BLaER1 (cell line): ENCODE data around the gene HTT.
A peak's percentile ranks its signal among the peaks of the same experiment; 100 is the strongest.

Experiments
- H3K27ac ChIP-seq: shearing (Covaris generic); formaldehyde crosslinking; 2 replicates; pipeline ENCODE4 v1.8.1; 2022
- H3K27me3 ChIP-seq: shearing (Covaris generic); formaldehyde crosslinking; 2 replicates; pipeline ENCODE4 v1.8.1; 2022
- H3K36me3 ChIP-seq: shearing (Covaris generic); formaldehyde crosslinking; 2 replicates; pipeline ENCODE4 v1.8.1; 2022
- H3K4me1 ChIP-seq: shearing (Covaris generic); formaldehyde crosslinking; 2 replicates; pipeline ENCODE4 v1.8.1; 2022
- H3K4me2 ChIP-seq: shearing (Covaris generic); formaldehyde crosslinking; 2 replicates; pipeline ENCODE4 v1.8.1; 2022
- H3K4me3 ChIP-seq: shearing (Covaris generic); formaldehyde crosslinking; 2 replicates; pipeline ENCODE4 v1.8.1; 2022
- H3K9ac ChIP-seq: shearing (Covaris generic); formaldehyde crosslinking; 2 replicates; pipeline ENCODE4 v1.8.1; 2022
- H3K9me3 ChIP-seq: shearing (Covaris generic); formaldehyde crosslinking; 2 replicates; pipeline ENCODE4 v1.8.1; 2022
- H4K20me1 ChIP-seq: shearing (Covaris generic); formaldehyde crosslinking; 2 replicates; pipeline ENCODE4 v1.8.1; 2022
- Cebpa-rat ChIP-seq: shearing (Covaris generic); IDR thresholded peaks from 2 replicates; pipeline ENCODE4 v1.8.1; 2022

The HTT gene

GRCh38 chr4:3212391-3213105 is 138.1 kb downstream of the HTT start:
- no peaks in the 10 kb centered on the region for H4K20me1 ChIP-seq
- no peaks in the 10 kb centered on the region for H3K27me3 ChIP-seq
- no peaks in the 10 kb centered on the region for H3K9me3 ChIP-seq
- H3K4me3 ChIP-seq: no peak overlapping the region
- no peak for TF ChIP-seq Cebpa-rat
- H3K4me2 ChIP-seq: no peak overlapping the region
- peaks cover 9% of the 10 kb centered on the region for H3K4me1 ChIP-seq
- no peak overlapping the region for H3K27ac ChIP-seq
- peaks cover 86% of the 10 kb centered on the region for H3K36me3 ChIP-seq
- H3K9ac ChIP-seq: no peak overlapping the region

GRCh38 chr4:3213106-3213425 is 138.6 kb downstream of the HTT start:
- H3K4me3 ChIP-seq: no peak overlapping the region
- peaks cover 89% of the 10 kb centered on the region for H3K36me3 ChIP-seq

GRCh38 chr4:3213661-3214250 is 139.3 kb downstream of the HTT start:
- no peaks in the 10 kb centered on the region for H3K27me3 ChIP-seq
- TF ChIP-seq Cebpa-rat: no peak
- no peak overlapping the region for H3K4me3 ChIP-seq
- no peak overlapping the region for H3K4me2 ChIP-seq
- no peak overlapping the region for H3K9ac ChIP-seq
- peaks cover 9% of the 10 kb centered on the region for H3K4me1 ChIP-seq
- peaks cover 93% of the 10 kb centered on the region for H3K36me3 ChIP-seq
- H3K27ac ChIP-seq: no peak overlapping the region
- H3K9me3 ChIP-seq: no peaks in the 10 kb centered on the region
- H4K20me1 ChIP-seq: no peaks in the 10 kb centered on the region

More at GRCh38 chr4:3213106-3213425, 138.6 kb downstream of the HTT start:
- TF ChIP-seq Cebpa-rat: no peak
- Histone ChIP-seq H3K9ac (no peak overlapping the region), H3K4me1 (peaks cover 9% of the 10 kb centered on the region), H3K9me3 (no peaks in the 10 kb centered on the region), H3K27ac (no peak overlapping the region), H3K27me3 (no peaks in the 10 kb centered on the region), H3K4me2 (no peak overlapping the region), H4K20me1 (no peaks in the 10 kb centered on the region)

GRCh38 chr4:3215256-3215655 is 140.8 kb downstream of the HTT start:
- no peaks in the 10 kb centered on the region for H3K27me3 ChIP-seq
- H3K36me3 ChIP-seq: peaks cover 93% of the 10 kb centered on the region
- no peaks in the 10 kb centered on the region for H4K20me1 ChIP-seq

GRCh38 chr4:3215733-3216132 is 141.3 kb downstream of the HTT start:
- H3K9ac ChIP-seq: no peak overlapping the region
- no peak overlapping the region for H3K4me2 ChIP-seq
- H3K9me3 ChIP-seq: no peaks in the 10 kb centered on the region
- no peaks in the 10 kb centered on the region for H4K20me1 ChIP-seq
- no peak overlapping the region for H3K4me3 ChIP-seq
- H3K27me3 ChIP-seq: no peaks in the 10 kb centered on the region
- TF ChIP-seq Cebpa-rat: no peak
- H3K27ac ChIP-seq: no peak overlapping the region
- H3K36me3 ChIP-seq: peaks cover 93% of the 10 kb centered on the region
- H3K4me1 ChIP-seq: peaks cover 15% of the 10 kb centered on the region

More at GRCh38 chr4:3215256-3215655, 140.8 kb downstream of the HTT start:
- Histone ChIP-seq H3K9ac (no peak overlapping the region), H3K4me2 (no peak overlapping the region), H3K4me1 (peaks cover 15% of the 10 kb centered on the region), H3K27ac (no peak overlapping the region), H3K4me3 (no peak overlapping the region), H3K9me3 (no peaks in the 10 kb centered on the region)
- no peak for TF ChIP-seq Cebpa-rat

- Histone ChIP-seq H3K36me3 (peaks cover 96% of the 10 kb centered on the region), H3K27ac (no peak overlapping the region), H4K20me1 (no peaks in the 10 kb centered on the region), H3K27me3 (no peaks in the 10 kb centered on the region), H3K4me1 (peaks cover 9% of the 10 kb centered on the region), H3K4me2 (no peak overlapping the region), H3K4me3 (no peak overlapping the region), H3K9me3 (no peaks in the 10 kb centered on the region), H3K9ac (no peak overlapping the region)
- TF ChIP-seq Cebpa-rat: no peak
These were observed 142.8 kb downstream of the HTT start for GRCh38 chr4:3217266-3217665.

GRCh38 chr4:3217771-3218170 is 143.3 kb downstream of the HTT start:
- H4K20me1 ChIP-seq: no peaks in the 10 kb centered on the region
- no peak for TF ChIP-seq Cebpa-rat
- peaks cover 96% of the 10 kb centered on the region for H3K36me3 ChIP-seq

GRCh38 chr4:3218824-3219760 is 144.6 kb downstream of the HTT start:
- no peaks in the 10 kb centered on the region for H3K9me3 ChIP-seq
- no peaks in the 10 kb centered on the region for H3K27me3 ChIP-seq
- no peak for TF ChIP-seq Cebpa-rat
- no peak overlapping the region for H3K27ac ChIP-seq
- no peak overlapping the region for H3K4me3 ChIP-seq
- no peaks in the 10 kb centered on the region for H4K20me1 ChIP-seq
- peaks cover 6% of the 10 kb centered on the region; the same call in 1 of the 2 replicates for H3K4me1 ChIP-seq
- peaks cover 96% of the 10 kb centered on the region for H3K36me3 ChIP-seq
- H3K4me2 ChIP-seq: no peak overlapping the region
- H3K9ac ChIP-seq: no peak overlapping the region

More at GRCh38 chr4:3217771-3218170, 143.3 kb downstream of the HTT start:
- Histone ChIP-seq H3K27ac (no peak overlapping the region), H3K4me3 (no peak overlapping the region), H3K9me3 (no peaks in the 10 kb centered on the region), H3K4me2 (no peak overlapping the region), H3K27me3 (no peaks in the 10 kb centered on the region), H3K9ac (no peak overlapping the region), H3K4me1 (peaks cover 6% of the 10 kb centered on the region; the same call in 1 of the 2 replicates)

GRCh38 chr4:3219761-3220475 is 145.4 kb downstream of the HTT start:
- H3K4me1 ChIP-seq: peaks cover 6% of the 10 kb centered on the region; the same call in 1 of the 2 replicates
- H4K20me1 ChIP-seq: no peaks in the 10 kb centered on the region
- no peaks in the 10 kb centered on the region for H3K9me3 ChIP-seq
- no peak overlapping the region for H3K9ac ChIP-seq
- TF ChIP-seq Cebpa-rat: no peak
- peak overlapping the region; percentile 20; the same call in 1 of the 2 replicates for H3K27ac ChIP-seq
- H3K4me2 ChIP-seq: no peak overlapping the region
- H3K36me3 ChIP-seq: peaks cover 98% of the 10 kb centered on the region
- no peak overlapping the region for H3K4me3 ChIP-seq
- no peaks in the 10 kb centered on the region for H3K27me3 ChIP-seq
